WTC11 (cell line): ENCODE results near the gene SLC22A4. TPM values are rescaled to one million over a fixed set of nuclear protein-coding genes. Genes with fewer than 3 reads are reported as not detected.

Source experiments
- ELF4 ChIP-seq: sonication (generic); formaldehyde crosslinking; IDR thresholded peaks from 2 replicates; pipeline ENCODE4 v1.8.1; 2022; ENCODE audit warnings: low read depth, mild to moderate bottlenecking, moderate library complexity, missing genetic modification reagents
- ETV6 ChIP-seq: sonication (generic); formaldehyde crosslinking; IDR thresholded peaks from 2 replicates; pipeline ENCODE4 v1.8.1; 2022; ENCODE audit warnings: mild to moderate bottlenecking, missing genetic modification reagents
- FOXJ3 ChIP-seq: sonication (generic); formaldehyde crosslinking; IDR thresholded peaks from 2 replicates; pipeline ENCODE4 v1.9.0; 2021; ENCODE audit warnings: missing genetic modification reagents, mild to moderate bottlenecking, borderline replicate concordance
- FOXK1 ChIP-seq: sonication (generic); formaldehyde crosslinking; IDR thresholded peaks from 2 replicates; pipeline ENCODE4 v1.8.0; 2022; ENCODE audit warnings: mild to moderate bottlenecking, moderate library complexity, missing genetic modification reagents
- FOXP1 ChIP-seq: sonication (generic); formaldehyde crosslinking; IDR thresholded peaks from 2 replicates; pipeline ENCODE4 v1.8.0; 2022; ENCODE audit warnings: missing genetic modification reagents, mild to moderate bottlenecking, moderate library complexity, borderline replicate concordance
- HMGA2 ChIP-seq: fragments of 250-450 bp; sonication (Bioruptor Pico); IDR thresholded peaks from 2 replicates; pipeline ENCODE4 v1.4.0; 2021; ENCODE audit warnings: mild to moderate bottlenecking, moderate library complexity
- JUN ChIP-seq: sonication (generic); formaldehyde crosslinking; IDR thresholded peaks from 2 replicates; pipeline ENCODE4 v1.8.0; 2023; ENCODE audit warnings: mild to moderate bottlenecking, missing genetic modification reagents
- NR1H2 ChIP-seq: sonication (generic); formaldehyde crosslinking; IDR thresholded peaks from 2 replicates; pipeline ENCODE4 v1.9.0; 2021; ENCODE audit warnings: mild to moderate bottlenecking, moderate library complexity, missing genetic modification reagents
- OVOL2 ChIP-seq: fragments of 250-450 bp; sonication (Bioruptor Pico); IDR thresholded peaks from 2 replicates; pipeline ENCODE4 v1.9.0; 2021; ENCODE audit warnings: mild to moderate bottlenecking, borderline replicate concordance
- SMAD3 ChIP-seq: sonication (generic); formaldehyde crosslinking; IDR thresholded peaks from 2 replicates; pipeline ENCODE4 v1.8.0; 2022; ENCODE audit warnings: missing genetic modification reagents, mild to moderate bottlenecking, borderline replicate concordance
- TCF7 ChIP-seq: sonication (generic); formaldehyde crosslinking; IDR thresholded peaks from 2 replicates; pipeline ENCODE4 v1.8.0; 2022; ENCODE audit warnings: mild to moderate bottlenecking, low read depth, missing genetic modification reagents, moderate library complexity
- ZNF263 ChIP-seq: sonication (generic); formaldehyde crosslinking; IDR thresholded peaks from 2 replicates; pipeline ENCODE4 v1.8.1; 2022; ENCODE audit warnings: low read depth, mild to moderate bottlenecking, moderate library complexity, missing genetic modification reagents
- total RNA-seq: library from RNA; stranded (reverse); gene quantifications from 3 replicates; pipeline ENCODE4 v1.2.3, GENCODE V29; 2021
- TF ChIP-seq, protein P1 (sequence below): sonication (generic); formaldehyde crosslinking; IDR thresholded peaks from 2 replicates; pipeline ENCODE4 v1.8.1; 2022; ENCODE audit warnings: low read depth, mild to moderate bottlenecking, moderate library complexity, missing genetic modification reagents, borderline replicate concordance
- TF ChIP-seq, protein P2 (sequence below): sonication (generic); formaldehyde crosslinking; IDR thresholded peaks from 2 replicates; pipeline ENCODE4 v1.8.1; 2022; ENCODE audit warnings: missing genetic modification reagents, borderline replicate concordance
- TF ChIP-seq, protein P3 (sequence below): sonication (generic); formaldehyde crosslinking; IDR thresholded peaks from 2 replicates; pipeline ENCODE4 v1.8.1; 2022; ENCODE audit warnings: mild to moderate bottlenecking, moderate library complexity, missing genetic modification reagents
- TF ChIP-seq, protein P4 (sequence below): sonication (generic); formaldehyde crosslinking; IDR thresholded peaks from 2 replicates; pipeline ENCODE4 v1.8.1; 2023; ENCODE audit warnings: mild to moderate bottlenecking, missing genetic modification reagents
- TF ChIP-seq, protein P5 (sequence below): fragments of 250-450 bp; sonication (Bioruptor Pico); IDR thresholded peaks from 2 replicates; pipeline ENCODE4 v1.9.0; 2021; ENCODE audit warnings: mild to moderate bottlenecking
- TF ChIP-seq, protein P6 (sequence below): sonication (generic); formaldehyde crosslinking; IDR thresholded peaks from 2 replicates; pipeline ENCODE4 v1.8.1; 2023; ENCODE audit warnings: mild to moderate bottlenecking, moderate library complexity, missing genetic modification reagents
- TF ChIP-seq, protein P7 (sequence below): sonication (generic); formaldehyde crosslinking; IDR thresholded peaks from 2 replicates; pipeline ENCODE4 v1.8.0; 2023; ENCODE audit warnings: missing genetic modification reagents
- TF ChIP-seq, protein P8 (sequence below): sonication (generic); formaldehyde crosslinking; IDR thresholded peaks from 2 replicates; pipeline ENCODE4 v1.8.0; 2022; ENCODE audit warnings: missing genetic modification reagents

SLC22A4 gene
- total RNA-seq, 1 experiment from 2014 or later = 0.35 TPM

DNA sequence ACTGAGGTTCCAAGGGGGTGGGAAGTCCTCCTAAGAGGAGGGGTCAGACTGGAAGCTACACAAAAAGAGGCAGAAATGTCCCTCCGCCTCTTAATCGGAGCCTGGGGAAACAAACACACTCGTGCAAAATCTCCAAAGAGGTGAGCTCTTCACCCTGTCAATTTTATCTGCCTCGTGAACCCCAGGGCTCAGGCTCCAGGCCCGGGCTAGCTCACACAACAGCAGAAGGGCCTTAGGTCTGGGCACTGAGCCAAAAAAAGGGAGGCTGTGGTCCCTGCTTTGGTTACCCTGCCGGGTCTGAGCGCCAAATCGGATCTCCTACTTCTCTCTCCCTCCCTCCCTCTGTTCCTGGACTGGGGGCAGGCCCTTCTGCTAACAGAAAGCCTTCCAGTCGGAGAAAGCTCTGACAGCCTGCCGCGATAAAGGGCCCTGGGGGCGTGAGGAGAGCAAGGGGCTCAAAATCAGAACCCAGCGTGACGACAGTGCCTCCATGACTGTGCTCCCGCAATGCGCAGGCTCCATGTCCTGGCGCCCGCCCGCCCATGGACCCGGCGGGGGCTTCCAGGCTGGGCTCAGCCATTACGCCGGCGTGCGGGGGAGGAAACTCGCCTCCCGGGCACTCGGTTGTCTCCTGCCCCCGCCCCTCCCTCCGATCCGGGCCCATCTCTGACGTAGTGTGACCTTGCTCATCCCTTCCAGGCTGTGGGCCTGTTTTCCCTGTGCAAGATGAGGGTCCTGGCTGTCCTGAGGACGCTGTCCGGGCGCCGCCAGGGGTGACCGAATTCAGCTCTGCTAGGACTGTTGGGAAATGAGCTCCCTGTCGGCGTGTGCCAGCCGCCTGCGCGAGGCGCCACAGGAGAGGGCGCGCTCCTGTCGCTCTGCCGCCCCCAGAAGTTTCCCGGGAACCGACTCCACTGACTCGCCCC is 865 bp upstream of the SLC22A4 start (continued):
- TF ChIP-seq FOXK1 = peak; percentile 8; the same call in 1 of the 2 replicates
- TF ChIP-seq JUN = 0 out of 2 replicates have a peak, but pooled peaks have one; percentile 74
- TF ChIP-seq FOXJ3 (CRISPR knock-in tag) = no peak
- TF ChIP-seq HMGA2 (CRISPR knock-in tag) = no peak
- TF ChIP-seq, protein P1, sequence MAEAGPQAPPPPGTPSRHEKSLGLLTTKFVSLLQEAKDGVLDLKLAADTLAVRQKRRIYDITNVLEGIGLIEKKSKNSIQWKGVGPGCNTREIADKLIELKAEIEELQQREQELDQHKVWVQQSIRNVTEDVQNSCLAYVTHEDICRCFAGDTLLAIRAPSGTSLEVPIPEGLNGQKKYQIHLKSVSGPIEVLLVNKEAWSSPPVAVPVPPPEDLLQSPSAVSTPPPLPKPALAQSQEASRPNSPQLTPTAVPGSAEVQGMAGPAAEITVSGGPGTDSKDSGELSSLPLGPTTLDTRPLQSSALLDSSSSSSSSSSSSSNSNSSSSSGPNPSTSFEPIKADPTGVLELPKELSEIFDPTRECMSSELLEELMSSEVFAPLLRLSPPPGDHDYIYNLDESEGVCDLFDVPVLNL (CRISPR knock-in tag) = no peak
- peak; percentile 65; the same call in 1 of the 2 replicates for TF ChIP-seq SMAD3 (CRISPR knock-in tag)
- TF ChIP-seq, protein P2, sequence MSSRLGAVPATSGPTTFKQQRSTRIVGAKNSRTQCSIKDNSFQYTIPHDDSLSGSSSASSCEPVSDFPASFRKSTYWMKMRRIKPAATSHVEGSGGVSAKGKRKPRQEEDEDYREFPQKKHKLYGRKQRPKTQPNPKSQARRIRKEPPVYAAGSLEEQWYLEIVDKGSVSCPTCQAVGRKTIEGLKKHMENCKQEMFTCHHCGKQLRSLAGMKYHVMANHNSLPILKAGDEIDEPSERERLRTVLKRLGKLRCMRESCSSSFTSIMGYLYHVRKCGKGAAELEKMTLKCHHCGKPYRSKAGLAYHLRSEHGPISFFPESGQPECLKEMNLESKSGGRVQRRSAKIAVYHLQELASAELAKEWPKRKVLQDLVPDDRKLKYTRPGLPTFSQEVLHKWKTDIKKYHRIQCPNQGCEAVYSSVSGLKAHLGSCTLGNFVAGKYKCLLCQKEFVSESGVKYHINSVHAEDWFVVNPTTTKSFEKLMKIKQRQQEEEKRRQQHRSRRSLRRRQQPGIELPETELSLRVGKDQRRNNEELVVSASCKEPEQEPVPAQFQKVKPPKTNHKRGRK (CRISPR knock-in tag) = no peak
- TF ChIP-seq NR1H2 (CRISPR knock-in tag) = no peak
- TF ChIP-seq TCF7 = no peak; the same call in 1 of the 2 replicates
- TF ChIP-seq, protein P3, sequence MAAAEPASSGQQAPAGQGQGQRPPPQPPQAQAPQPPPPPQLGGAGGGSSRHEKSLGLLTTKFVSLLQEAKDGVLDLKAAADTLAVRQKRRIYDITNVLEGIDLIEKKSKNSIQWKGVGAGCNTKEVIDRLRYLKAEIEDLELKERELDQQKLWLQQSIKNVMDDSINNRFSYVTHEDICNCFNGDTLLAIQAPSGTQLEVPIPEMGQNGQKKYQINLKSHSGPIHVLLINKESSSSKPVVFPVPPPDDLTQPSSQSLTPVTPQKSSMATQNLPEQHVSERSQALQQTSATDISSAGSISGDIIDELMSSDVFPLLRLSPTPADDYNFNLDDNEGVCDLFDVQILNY (CRISPR knock-in tag) = 0 out of 2 replicates have a peak, but pooled peaks have one; percentile 38
- TF ChIP-seq ZNF263 (CRISPR knock-in tag) = no peak
- TF ChIP-seq OVOL2 = no peak
- TF ChIP-seq, protein P4, sequence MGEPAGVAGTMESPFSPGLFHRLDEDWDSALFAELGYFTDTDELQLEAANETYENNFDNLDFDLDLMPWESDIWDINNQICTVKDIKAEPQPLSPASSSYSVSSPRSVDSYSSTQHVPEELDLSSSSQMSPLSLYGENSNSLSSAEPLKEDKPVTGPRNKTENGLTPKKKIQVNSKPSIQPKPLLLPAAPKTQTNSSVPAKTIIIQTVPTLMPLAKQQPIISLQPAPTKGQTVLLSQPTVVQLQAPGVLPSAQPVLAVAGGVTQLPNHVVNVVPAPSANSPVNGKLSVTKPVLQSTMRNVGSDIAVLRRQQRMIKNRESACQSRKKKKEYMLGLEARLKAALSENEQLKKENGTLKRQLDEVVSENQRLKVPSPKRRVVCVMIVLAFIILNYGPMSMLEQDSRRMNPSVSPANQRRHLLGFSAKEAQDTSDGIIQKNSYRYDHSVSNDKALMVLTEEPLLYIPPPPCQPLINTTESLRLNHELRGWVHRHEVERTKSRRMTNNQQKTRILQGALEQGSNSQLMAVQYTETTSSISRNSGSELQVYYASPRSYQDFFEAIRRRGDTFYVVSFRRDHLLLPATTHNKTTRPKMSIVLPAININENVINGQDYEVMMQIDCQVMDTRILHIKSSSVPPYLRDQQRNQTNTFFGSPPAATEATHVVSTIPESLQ (CRISPR knock-in tag) = no peak
- no peak for TF ChIP-seq ELF4 (CRISPR knock-in tag)
- TF ChIP-seq ETV6 (CRISPR knock-in tag) = no peak
- peak; percentile 48; the same call in 1 of the 2 replicates for TF ChIP-seq FOXP1 (CRISPR knock-in tag)
- TF ChIP-seq, protein P5, sequence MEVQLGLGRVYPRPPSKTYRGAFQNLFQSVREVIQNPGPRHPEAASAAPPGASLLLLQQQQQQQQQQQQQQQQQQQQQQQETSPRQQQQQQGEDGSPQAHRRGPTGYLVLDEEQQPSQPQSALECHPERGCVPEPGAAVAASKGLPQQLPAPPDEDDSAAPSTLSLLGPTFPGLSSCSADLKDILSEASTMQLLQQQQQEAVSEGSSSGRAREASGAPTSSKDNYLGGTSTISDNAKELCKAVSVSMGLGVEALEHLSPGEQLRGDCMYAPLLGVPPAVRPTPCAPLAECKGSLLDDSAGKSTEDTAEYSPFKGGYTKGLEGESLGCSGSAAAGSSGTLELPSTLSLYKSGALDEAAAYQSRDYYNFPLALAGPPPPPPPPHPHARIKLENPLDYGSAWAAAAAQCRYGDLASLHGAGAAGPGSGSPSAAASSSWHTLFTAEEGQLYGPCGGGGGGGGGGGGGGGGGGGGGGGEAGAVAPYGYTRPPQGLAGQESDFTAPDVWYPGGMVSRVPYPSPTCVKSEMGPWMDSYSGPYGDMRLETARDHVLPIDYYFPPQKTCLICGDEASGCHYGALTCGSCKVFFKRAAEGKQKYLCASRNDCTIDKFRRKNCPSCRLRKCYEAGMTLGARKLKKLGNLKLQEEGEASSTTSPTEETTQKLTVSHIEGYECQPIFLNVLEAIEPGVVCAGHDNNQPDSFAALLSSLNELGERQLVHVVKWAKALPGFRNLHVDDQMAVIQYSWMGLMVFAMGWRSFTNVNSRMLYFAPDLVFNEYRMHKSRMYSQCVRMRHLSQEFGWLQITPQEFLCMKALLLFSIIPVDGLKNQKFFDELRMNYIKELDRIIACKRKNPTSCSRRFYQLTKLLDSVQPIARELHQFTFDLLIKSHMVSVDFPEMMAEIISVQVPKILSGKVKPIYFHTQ (CRISPR knock-in tag) = no peak
- TF ChIP-seq, protein P6, sequence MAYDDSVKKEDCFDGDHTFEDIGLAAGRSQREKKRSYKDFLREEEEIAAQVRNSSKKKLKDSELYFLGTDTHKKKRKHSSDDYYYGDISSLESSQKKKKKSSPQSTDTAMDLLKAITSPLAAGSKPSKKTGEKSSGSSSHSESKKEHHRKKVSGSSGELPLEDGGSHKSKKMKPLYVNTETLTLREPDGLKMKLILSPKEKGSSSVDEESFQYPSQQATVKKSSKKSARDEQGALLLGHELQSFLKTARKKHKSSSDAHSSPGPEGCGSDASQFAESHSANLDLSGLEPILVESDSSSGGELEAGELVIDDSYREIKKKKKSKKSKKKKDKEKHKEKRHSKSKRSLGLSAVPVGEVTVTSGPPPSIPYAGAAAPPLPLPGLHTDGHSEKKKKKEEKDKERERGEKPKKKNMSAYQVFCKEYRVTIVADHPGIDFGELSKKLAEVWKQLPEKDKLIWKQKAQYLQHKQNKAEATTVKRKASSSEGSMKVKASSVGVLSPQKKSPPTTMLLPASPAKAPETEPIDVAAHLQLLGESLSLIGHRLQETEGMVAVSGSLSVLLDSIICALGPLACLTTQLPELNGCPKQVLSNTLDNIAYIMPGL (CRISPR knock-in tag) = peak; percentile 48; the same call in 1 of the 2 replicates
- TF ChIP-seq, protein P7, sequence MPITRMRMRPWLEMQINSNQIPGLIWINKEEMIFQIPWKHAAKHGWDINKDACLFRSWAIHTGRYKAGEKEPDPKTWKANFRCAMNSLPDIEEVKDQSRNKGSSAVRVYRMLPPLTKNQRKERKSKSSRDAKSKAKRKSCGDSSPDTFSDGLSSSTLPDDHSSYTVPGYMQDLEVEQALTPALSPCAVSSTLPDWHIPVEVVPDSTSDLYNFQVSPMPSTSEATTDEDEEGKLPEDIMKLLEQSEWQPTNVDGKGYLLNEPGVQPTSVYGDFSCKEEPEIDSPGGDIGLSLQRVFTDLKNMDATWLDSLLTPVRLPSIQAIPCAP (CRISPR knock-in tag) = peak; percentile 16; the same call in 1 of the 2 replicates
- TF ChIP-seq, protein P8, sequence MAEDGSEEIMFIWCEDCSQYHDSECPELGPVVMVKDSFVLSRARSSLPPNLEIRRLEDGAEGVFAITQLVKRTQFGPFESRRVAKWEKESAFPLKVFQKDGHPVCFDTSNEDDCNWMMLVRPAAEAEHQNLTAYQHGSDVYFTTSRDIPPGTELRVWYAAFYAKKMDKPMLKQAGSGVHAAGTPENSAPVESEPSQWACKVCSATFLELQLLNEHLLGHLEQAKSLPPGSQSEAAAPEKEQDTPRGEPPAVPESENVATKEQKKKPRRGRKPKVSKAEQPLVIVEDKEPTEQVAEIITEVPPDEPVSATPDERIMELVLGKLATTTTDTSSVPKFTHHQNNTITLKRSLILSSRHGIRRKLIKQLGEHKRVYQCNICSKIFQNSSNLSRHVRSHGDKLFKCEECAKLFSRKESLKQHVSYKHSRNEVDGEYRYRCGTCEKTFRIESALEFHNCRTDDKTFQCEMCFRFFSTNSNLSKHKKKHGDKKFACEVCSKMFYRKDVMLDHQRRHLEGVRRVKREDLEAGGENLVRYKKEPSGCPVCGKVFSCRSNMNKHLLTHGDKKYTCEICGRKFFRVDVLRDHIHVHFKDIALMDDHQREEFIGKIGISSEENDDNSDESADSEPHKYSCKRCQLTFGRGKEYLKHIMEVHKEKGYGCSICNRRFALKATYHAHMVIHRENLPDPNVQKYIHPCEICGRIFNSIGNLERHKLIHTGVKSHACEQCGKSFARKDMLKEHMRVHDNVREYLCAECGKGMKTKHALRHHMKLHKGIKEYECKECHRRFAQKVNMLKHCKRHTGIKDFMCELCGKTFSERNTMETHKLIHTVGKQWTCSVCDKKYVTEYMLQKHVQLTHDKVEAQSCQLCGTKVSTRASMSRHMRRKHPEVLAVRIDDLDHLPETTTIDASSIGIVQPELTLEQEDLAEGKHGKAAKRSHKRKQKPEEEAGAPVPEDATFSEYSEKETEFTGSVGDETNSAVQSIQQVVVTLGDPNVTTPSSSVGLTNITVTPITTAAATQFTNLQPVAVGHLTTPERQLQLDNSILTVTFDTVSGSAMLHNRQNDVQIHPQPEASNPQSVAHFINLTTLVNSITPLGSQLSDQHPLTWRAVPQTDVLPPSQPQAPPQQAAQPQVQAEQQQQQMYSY (CRISPR knock-in tag) = no peak
